Fibroblast of lung (primary cell): ENCODE measurements around the gene PPP1R1C.

Source experiments
- CTCF ChIP-seq, 2 donors: IDR thresholded peaks in 1 of 2; conservative IDR thresholded peaks in 1 of 2; 1 replicate in 1 of 2; 2 replicates in 1 of 2; pipeline ENCODE4 v1.5.1; 2011 to 2012; ENCODE audit warnings: low read length in 2 of 2, control low read depth in 1 of 2, inconsistent platforms in 1 of 2, low read depth in 1 of 2, mild to moderate bottlenecking in 1 of 2
- EZH2 ChIP-seq: IDR thresholded peaks from 2 replicates; pipeline ENCODE4 v1.5.1; 2012; ENCODE audit warnings: low read length, control low read depth, mild to moderate bottlenecking; ENCODE audit errors: missing control alignments

- no peak for TF ChIP-seq CTCF (conservative IDR thresholded peaks at IDR 0.05 in 1 of 2, IDR thresholded peaks at IDR 0.05 in 1 of 2; ENCODE audit: low read depth in 1 of 2, low read length in 2 of 2)
- TF ChIP-seq EZH2, result no peak
These were observed 29.9 kb downstream of the PPP1R1C start for GRCh38 chr2:182015334-182016109.
